HG02571 (cell line): ENCODE measurements around the gene DPF3.

ENCODE experiments used
- ATAC-seq: cut with Tn5 transposase; IDR thresholded peaks from one replicate; pipeline ENCODE4 v1.9.1; 2021; ENCODE audit warnings: mild to moderate bottlenecking, moderate library complexity; ENCODE audit not compliant: unreplicated experiment

The DPF3 gene

GRCh38 chr14:72893636-72894322, at the start of gene DPF3:
DPF3 (minus strand) TSS chr14:72894101; CDS start chr14:72894088, 13 bp downstream.
- peak; percentile 98 for ATAC-seq

- no peak for ATAC-seq
Observed at GRCh38 chr14:72942934-72943333, 49.0 kb upstream of the DPF3 start.

GRCh38 chr14:72941286-72941985, 47.5 kb upstream of the DPF3 start:
- no peak for ATAC-seq

- ATAC-seq: no peak
Observed at GRCh38 chr14:72939630-72940029, 45.7 kb upstream of the DPF3 start.

GRCh38 chr14:72932893-72933292, 39.0 kb upstream of the DPF3 start:
- no peak for ATAC-seq

- ATAC-seq: no peak
Observed at GRCh38 chr14:72929316-72930080, 35.6 kb upstream of the DPF3 start.

GRCh38 chr14:72928872-72929271, 35.0 kb upstream of the DPF3 start:
- ATAC-seq: no peak

- ATAC-seq: peak; percentile 93
Observed at GRCh38 chr14:72926292-72927028, 32.6 kb upstream of the DPF3 start, which contains the start of gene DCAF4. DCAF4 (plus strand) TSS chr14:72926464; CDS start chr14:72937979, 11,515 bp downstream.

GRCh38 chr14:72925815-72926291, 32.0 kb upstream of the DPF3 start:
- peak; percentile 8 for ATAC-seq

GRCh38 chr14:72925171-72925759, 31.4 kb upstream of the DPF3 start:
- no peak for ATAC-seq

- ATAC-seq: no peak
Observed at GRCh38 chr14:72924337-72924736, 30.4 kb upstream of the DPF3 start.

GRCh38 chr14:72921396-72921795, 27.5 kb upstream of the DPF3 start:
- no peak for ATAC-seq

- no peak for ATAC-seq
Observed at GRCh38 chr14:72920008-72920407, 26.1 kb upstream of the DPF3 start.

GRCh38 chr14:72917094-72917802, 23.3 kb upstream of the DPF3 start:
- no peak for ATAC-seq

- no peak for ATAC-seq
Observed at GRCh38 chr14:72916174-72916573, 22.3 kb upstream of the DPF3 start.

GRCh38 chr14:72913809-72914208, 19.9 kb upstream of the DPF3 start:
- no peak for ATAC-seq

GRCh38 chr14:72909163-72909562, 15.3 kb upstream of the DPF3 start:
- ATAC-seq: no peak

- ATAC-seq: no peak
Observed at GRCh38 chr14:72907886-72908285, 14.0 kb upstream of the DPF3 start.

- no peak for ATAC-seq
Observed at GRCh38 chr14:72906879-72907278, 13.0 kb upstream of the DPF3 start.

- ATAC-seq: no peak
Observed at GRCh38 chr14:72906316-72906715, 12.4 kb upstream of the DPF3 start.
